ENCODE measurements around the gene PMS2.

DNA sequence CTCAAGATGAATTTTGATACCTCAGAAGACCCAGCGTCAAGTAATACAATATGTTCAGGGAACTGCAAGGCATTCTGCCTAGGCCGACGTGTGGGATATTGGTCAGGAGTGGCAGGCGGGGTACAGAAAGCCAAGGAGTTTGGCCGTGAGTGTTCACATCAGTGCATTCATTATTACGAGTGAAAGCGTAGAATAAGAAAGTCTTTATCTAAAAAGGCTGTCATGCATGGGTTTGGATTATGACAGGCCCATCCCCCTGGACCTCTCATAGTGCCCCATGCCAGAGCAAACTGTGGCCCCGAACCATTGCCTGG, 7.8 kb upstream of the PMS2 start:
- TF ChIP-seq POLR2A (IDR thresholded peaks at IDR 0.05; ENCODE audit: low read depth) (no peak), POLR2AphosphoS5 (IDR thresholded peaks at IDR 0.05) (no peak), EP300 (IDR thresholded peaks at IDR 0.05) (no peak)
- TF ChIP-seq, protein P1, sequence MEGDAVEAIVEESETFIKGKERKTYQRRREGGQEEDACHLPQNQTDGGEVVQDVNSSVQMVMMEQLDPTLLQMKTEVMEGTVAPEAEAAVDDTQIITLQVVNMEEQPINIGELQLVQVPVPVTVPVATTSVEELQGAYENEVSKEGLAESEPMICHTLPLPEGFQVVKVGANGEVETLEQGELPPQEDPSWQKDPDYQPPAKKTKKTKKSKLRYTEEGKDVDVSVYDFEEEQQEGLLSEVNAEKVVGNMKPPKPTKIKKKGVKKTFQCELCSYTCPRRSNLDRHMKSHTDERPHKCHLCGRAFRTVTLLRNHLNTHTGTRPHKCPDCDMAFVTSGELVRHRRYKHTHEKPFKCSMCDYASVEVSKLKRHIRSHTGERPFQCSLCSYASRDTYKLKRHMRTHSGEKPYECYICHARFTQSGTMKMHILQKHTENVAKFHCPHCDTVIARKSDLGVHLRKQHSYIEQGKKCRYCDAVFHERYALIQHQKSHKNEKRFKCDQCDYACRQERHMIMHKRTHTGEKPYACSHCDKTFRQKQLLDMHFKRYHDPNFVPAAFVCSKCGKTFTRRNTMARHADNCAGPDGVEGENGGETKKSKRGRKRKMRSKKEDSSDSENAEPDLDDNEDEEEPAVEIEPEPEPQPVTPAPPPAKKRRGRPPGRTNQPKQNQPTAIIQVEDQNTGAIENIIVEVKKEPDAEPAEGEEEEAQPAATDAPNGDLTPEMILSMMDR (IDR thresholded peaks at IDR 0.05) = no peak
